Fibroblast of lung (primary cell): ENCODE measurements around the gene SLC15A1. TPM values are rescaled to one million over a fixed set of nuclear protein-coding genes. Genes with fewer than 3 reads are reported as not detected.

Source experiments
- DNase-seq, 2 donors: peaks; one replicate each; pipeline versions ENCODE4 v3.0.0 to v3.0.0-alpha.2; 2010; ENCODE audit warnings: low read depth in 2 of 2
- H2AFZ ChIP-seq: 2 replicates; pipeline ENCODE4 v1.5.1; 2012; ENCODE audit warnings: low read length, control low read depth, inconsistent platforms
- H3K27ac ChIP-seq: 2 replicates; pipeline ENCODE4 v1.5.1; 2011; ENCODE audit warnings: low read length, control low read depth; ENCODE audit not compliant: insufficient read depth
- H3K27me3 ChIP-seq: 2 replicates; pipeline ENCODE4 v1.5.1; 2011; ENCODE audit warnings: mild to moderate bottlenecking, low read length; ENCODE audit not compliant: control insufficient read depth, insufficient read depth
- H3K36me3 ChIP-seq: 2 replicates; pipeline ENCODE4 v1.5.1; 2011; ENCODE audit warnings: low read length; ENCODE audit not compliant: control insufficient read depth, insufficient read depth
- H3K4me1 ChIP-seq: 2 replicates; pipeline ENCODE4 v1.5.1; 2011; ENCODE audit warnings: low read length; ENCODE audit not compliant: control insufficient read depth, insufficient read depth; ENCODE audit errors: extremely low read depth
- H3K4me2 ChIP-seq: 2 replicates; pipeline ENCODE4 v1.5.1; 2011; ENCODE audit warnings: low read length, control low read depth; ENCODE audit not compliant: insufficient read depth; ENCODE audit errors: extremely low read depth
- H3K4me3 ChIP-seq, 4 experiments: fragments of 200-600 bp in 1 of 4; sonication (generic) in 1 of 4; replicated peaks in 1 of 4; 2 replicates each; pipeline ENCODE4 v1.5.1; 2011 to 2016; ENCODE audit warnings: low read length in 4 of 4, low read depth in 3 of 4, mild to moderate bottlenecking in 3 of 4, control low read depth in 2 of 4, inconsistent platforms in 1 of 4, mixed read lengths in 1 of 4; ENCODE audit not compliant: insufficient read depth in 1 of 4; ENCODE audit errors: control extremely low read depth in 1 of 4
- H3K79me2 ChIP-seq: 2 replicates; pipeline ENCODE4 v1.5.1; 2012; ENCODE audit warnings: mild to moderate bottlenecking, low read length, inconsistent platforms; ENCODE audit not compliant: control insufficient read depth, insufficient read depth
- H3K9ac ChIP-seq: 2 replicates; pipeline ENCODE4 v1.5.1; 2011; ENCODE audit warnings: mild to moderate bottlenecking, low read length, control low read depth; ENCODE audit not compliant: insufficient read depth
- H3K9me3 ChIP-seq: 2 replicates; pipeline ENCODE4 v1.5.1; 2012; ENCODE audit warnings: low read depth, low read length; ENCODE audit not compliant: control insufficient read depth, insufficient read depth
- H4K20me1 ChIP-seq: 2 replicates; pipeline ENCODE4 v1.5.1; 2011; ENCODE audit warnings: low read length; ENCODE audit not compliant: control insufficient read depth, insufficient read depth; ENCODE audit errors: extremely low read depth
- EZH2 ChIP-seq: IDR thresholded peaks from 2 replicates; pipeline ENCODE4 v1.5.1; 2012; ENCODE audit warnings: low read length, control low read depth, mild to moderate bottlenecking; ENCODE audit errors: missing control alignments
- polyA plus RNA-seq, 2 donors: library from polyadenylated mRNA; depleted of rRNA in 1 of 2; stranded (reverse) in 1 of 2; unstranded in 1 of 2; fragments of >200 nt; gene quantifications; 2 replicates each; pipeline ENCODE4 v1.2.1, GENCODE V29; 2011 to 2012; ENCODE audit warnings: missing spikeins in 1 of 2
- total RNA-seq: library from RNA; depleted of rRNA; stranded (reverse); fragments of >200 nt; gene quantifications from 2 replicates; pipeline ENCODE4 v1.2.1, GENCODE V29; 2014
- TF ChIP-seq, protein P1 (sequence below), 2 donors: IDR thresholded peaks in 1 of 2; conservative IDR thresholded peaks in 1 of 2; 1 replicate in 1 of 2; 2 replicates in 1 of 2; pipeline ENCODE4 v1.5.1; 2011 to 2012; ENCODE audit warnings: low read length in 2 of 2, control low read depth in 1 of 2, inconsistent platforms in 1 of 2, low read depth in 1 of 2, mild to moderate bottlenecking in 1 of 2

Gene SLC15A1
- total and polyA plus RNA-seq, 2 donors (not counting 1 experiment from before 2014, with no cell fraction given) = not detected

DNA sequence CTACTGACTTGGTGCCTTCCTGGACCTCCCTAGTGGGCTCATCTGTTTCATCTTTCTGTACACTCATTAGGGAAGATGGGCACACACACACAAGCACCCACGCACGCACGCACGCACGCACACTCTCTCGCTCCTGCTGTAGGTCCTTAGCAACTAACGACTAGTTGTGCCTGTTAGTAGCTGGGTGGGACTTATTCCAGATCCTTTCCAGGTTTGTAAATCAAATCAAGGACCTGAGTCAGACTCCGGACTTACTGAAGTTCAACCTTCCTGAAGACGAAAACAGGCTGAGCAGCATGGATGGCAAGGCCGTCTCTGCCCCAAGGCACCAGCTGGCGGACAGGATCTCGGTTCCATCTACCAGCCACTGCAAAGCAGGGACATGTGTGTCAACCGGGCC, 76.2 kb downstream of the SLC15A1 start:
- no peak overlapping the region for H3K27ac ChIP-seq
- no peak for DNase-seq
- H3K79me2 ChIP-seq = no peaks in the 10 kb centered on the region
- no peaks in the 10 kb centered on the region for H3K27me3 ChIP-seq
- H3K4me2 ChIP-seq = no peak overlapping the region
- H3K9ac ChIP-seq = no peak overlapping the region
- H3K9me3 ChIP-seq = no peaks in the 10 kb centered on the region
- H3K4me1 ChIP-seq = no peaks in the 10 kb centered on the region
- H3K4me3 ChIP-seq = no peak overlapping the region
- TF ChIP-seq EZH2 = no peak
- TF ChIP-seq, protein P1, sequence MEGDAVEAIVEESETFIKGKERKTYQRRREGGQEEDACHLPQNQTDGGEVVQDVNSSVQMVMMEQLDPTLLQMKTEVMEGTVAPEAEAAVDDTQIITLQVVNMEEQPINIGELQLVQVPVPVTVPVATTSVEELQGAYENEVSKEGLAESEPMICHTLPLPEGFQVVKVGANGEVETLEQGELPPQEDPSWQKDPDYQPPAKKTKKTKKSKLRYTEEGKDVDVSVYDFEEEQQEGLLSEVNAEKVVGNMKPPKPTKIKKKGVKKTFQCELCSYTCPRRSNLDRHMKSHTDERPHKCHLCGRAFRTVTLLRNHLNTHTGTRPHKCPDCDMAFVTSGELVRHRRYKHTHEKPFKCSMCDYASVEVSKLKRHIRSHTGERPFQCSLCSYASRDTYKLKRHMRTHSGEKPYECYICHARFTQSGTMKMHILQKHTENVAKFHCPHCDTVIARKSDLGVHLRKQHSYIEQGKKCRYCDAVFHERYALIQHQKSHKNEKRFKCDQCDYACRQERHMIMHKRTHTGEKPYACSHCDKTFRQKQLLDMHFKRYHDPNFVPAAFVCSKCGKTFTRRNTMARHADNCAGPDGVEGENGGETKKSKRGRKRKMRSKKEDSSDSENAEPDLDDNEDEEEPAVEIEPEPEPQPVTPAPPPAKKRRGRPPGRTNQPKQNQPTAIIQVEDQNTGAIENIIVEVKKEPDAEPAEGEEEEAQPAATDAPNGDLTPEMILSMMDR (conservative IDR thresholded peaks at IDR 0.05 in 1 of 2, IDR thresholded peaks at IDR 0.05 in 1 of 2; ENCODE audit: low read depth in 1 of 2, low read length in 2 of 2) = no peak
- H3K36me3 ChIP-seq = no peaks in the 10 kb centered on the region
- H4K20me1 ChIP-seq = no peaks in the 10 kb centered on the region
- no peak overlapping the region for H2AFZ ChIP-seq

DNA sequence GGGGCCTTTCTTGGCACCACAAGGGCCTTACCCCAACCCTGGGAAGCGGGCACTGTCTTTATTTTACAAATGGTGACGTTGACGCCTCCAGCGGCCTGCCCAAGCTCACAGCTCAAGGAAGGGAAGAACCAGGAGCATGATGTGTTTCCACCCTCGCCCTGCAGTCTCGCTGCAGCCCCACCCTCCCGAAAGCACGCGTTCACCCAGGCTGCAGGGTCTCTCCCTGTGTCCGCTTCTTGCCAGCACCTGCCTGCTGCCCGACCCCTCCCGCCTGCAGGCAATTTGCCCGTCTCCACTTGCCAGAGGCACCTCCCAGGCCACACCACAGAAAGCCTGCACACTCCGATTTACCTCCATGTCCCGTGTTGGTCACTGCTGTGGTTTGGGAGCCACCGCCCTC, 76.6 kb downstream of the SLC15A1 start:
- H3K9ac ChIP-seq = no peak overlapping the region

DNA sequence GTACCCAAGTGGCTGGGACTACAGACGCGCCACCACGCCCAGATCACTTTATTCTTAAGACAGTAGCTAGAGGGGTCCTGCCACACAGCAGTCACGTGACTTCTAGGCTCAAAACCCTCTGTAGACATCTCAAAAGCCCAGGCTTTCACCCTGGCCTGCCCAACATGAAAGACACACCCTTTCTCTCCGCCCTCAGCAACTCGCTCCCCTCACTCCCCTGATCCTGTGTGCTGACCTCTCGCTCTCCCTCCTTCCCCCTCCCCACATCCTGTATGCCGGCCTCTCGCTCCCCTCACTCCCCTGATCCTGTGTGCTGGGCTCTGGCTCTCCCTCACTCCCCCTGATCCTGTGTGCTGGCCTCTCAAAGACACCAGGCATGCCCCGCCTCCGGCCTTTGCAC, 77.4 kb downstream of the SLC15A1 start:
- TF ChIP-seq, protein P1 (conservative IDR thresholded peaks at IDR 0.05 in 1 of 2, IDR thresholded peaks at IDR 0.05 in 1 of 2; ENCODE audit: low read depth in 1 of 2, low read length in 2 of 2) = no peak
- no peak for TF ChIP-seq EZH2
- Histone ChIP-seq H4K20me1 (no peaks in the 10 kb centered on the region), H3K27me3 (no peaks in the 10 kb centered on the region), H3K9me3 (no peaks in the 10 kb centered on the region), H3K36me3 (no peaks in the 10 kb centered on the region), H2AFZ (no peak overlapping the region), H3K4me2 (no peak overlapping the region), H3K79me2 (no peaks in the 10 kb centered on the region), H3K4me3 (no peak overlapping the region), H3K9ac (no peak overlapping the region), H3K27ac (no peak overlapping the region), H3K4me1 (no peaks in the 10 kb centered on the region)
- no peak for DNase-seq

More for the DNA sequence above, 76.6 kb downstream of the SLC15A1 start:
- no peak for DNase-seq
- TF ChIP-seq, protein P1 (conservative IDR thresholded peaks at IDR 0.05 in 1 of 2, IDR thresholded peaks at IDR 0.05 in 1 of 2; ENCODE audit: low read depth in 1 of 2, low read length in 2 of 2) = no peak
- TF ChIP-seq EZH2 = no peak
- no peaks in the 10 kb centered on the region for H3K79me2 ChIP-seq
- H3K36me3 ChIP-seq = no peaks in the 10 kb centered on the region
- no peaks in the 10 kb centered on the region for H4K20me1 ChIP-seq
- H3K9me3 ChIP-seq = no peaks in the 10 kb centered on the region
- no peak overlapping the region for H3K4me3 ChIP-seq
- no peak overlapping the region for H2AFZ ChIP-seq
- no peaks in the 10 kb centered on the region for H3K27me3 ChIP-seq
- no peaks in the 10 kb centered on the region for H3K4me1 ChIP-seq
- H3K27ac ChIP-seq = no peak overlapping the region
- H3K4me2 ChIP-seq = no peak overlapping the region
